ENCODE results near the gene MRPL50.

- TF ChIP-seq CTCF (IDR thresholded peaks at IDR 0.05; ENCODE audit: borderline replicate concordance, extremely low read depth, low read length, poor library complexity, severe bottlenecking) = no peak
- no peak for TF ChIP-seq EZH2 (IDR thresholded peaks at IDR 0.05; ENCODE audit: borderline replicate concordance, low read depth, low read length, severe bottlenecking)
Observed at GRCh38 chr9:101352892-101353463, 45.4 kb downstream of the MRPL50 start.

Data from DND-41 (cell line).